HCT116 (cell line): ENCODE measurements around the gene TMEM121. TPM values are rescaled to one million over a fixed set of nuclear protein-coding genes. Genes with fewer than 3 reads are reported as not detected.
A peak's percentile ranks its signal among the peaks of the same experiment; 100 is the strongest.

Experiments
- ATAC-seq: fragments of 200-7000 bp; cut with Tn5 transposase; 2 replicates; pipeline ENCODE4 v1.9.1; 2020; ENCODE audit warnings: mild to moderate bottlenecking, moderate library complexity
- BruUV-seq: library from RNA; stranded (reverse); fragments of 400-500 nt; replicated peaks from 2 replicates; lab custom pipeline; 2021; lab: Mats Ljungman, UMichigan
- CTCF ChIA-PET: fragments of 300-600 bp; sonication (Branson Sonifier 250); formaldehyde crosslinking; loops from one replicate; lab custom pipeline; 2021; ENCODE audit warnings: antibody characterized with exemption; lab: Charles Lee
- POLR2A ChIA-PET: fragments of 300-600, 350-600 bp; sonication (Branson Sonifier 250); formaldehyde crosslinking; loops from one replicate; lab custom pipeline; 2021; ENCODE audit warnings: antibody characterized with exemption; lab: Charles Lee
- RAD21 ChIA-PET, 2 experiments: fragments of 300-600 bp; sonication (Branson Sonifier 250); formaldehyde crosslinking; loops; one replicate each; lab custom pipeline; 2023; ENCODE audit warnings: low total read pairs in 2 of 2; ENCODE audit not compliant: uncharacterized antibody in 2 of 2, unreplicated experiment in 2 of 2, low non-redundant PET in 1 of 2; lab: Charles Lee
- DNase-seq: peaks from one replicate; pipeline ENCODE4 v3.0.0-alpha.2; 2010; ENCODE audit warnings: low read depth, low spot score
- H2AFZ ChIP-seq: fragments of 200-600 bp; shearing (Covaris generic), sonication (generic); 2 replicates; pipeline ENCODE4 v1.6.1; 2017; ENCODE audit warnings: low read depth, mixed run types, mixed read lengths, antibody characterized with exemption, low read length; ENCODE audit not compliant: poor library complexity, severe bottlenecking
- H3K27ac ChIP-seq: 2 replicates; pipeline ENCODE4 v1.5.1; 2012; ENCODE audit warnings: low read depth, low read length
- H3K27me3 ChIP-seq: fragments of 200-600 bp; sonication (generic); 2 replicates; pipeline ENCODE4 v1.6.1; 2016; ENCODE audit warnings: mixed run types, low read length, mixed read lengths; ENCODE audit not compliant: insufficient read depth
- H3K36me3 ChIP-seq, 2 experiments: fragments of 200-500 bp in 1 of 2; fragments of 200-600 bp in 1 of 2; sonication (Bioruptor generic) in 1 of 2; sonication (generic) in 1 of 2; 2 replicates each; pipeline versions ENCODE4 v1.5.1 to v1.6.1; 2014 to 2016; ENCODE audit warnings: low read length in 2 of 2, inconsistent platforms in 1 of 2, mixed read lengths in 1 of 2, mixed run types in 1 of 2; ENCODE audit not compliant: insufficient read depth in 2 of 2, control insufficient read depth in 1 of 2
- H3K4me1 ChIP-seq, 2 experiments: fragments of 200-600 bp in 1 of 2; sonication (generic) in 1 of 2; 2 replicates each; pipeline versions ENCODE4 v1.5.1 to v1.6.1; 2012 to 2017; ENCODE audit warnings: low read length in 2 of 2, inconsistent platforms in 1 of 2, mild to moderate bottlenecking in 1 of 2, mixed read lengths in 1 of 2, mixed run types in 1 of 2, moderate library complexity in 1 of 2; ENCODE audit not compliant: insufficient read depth in 2 of 2, control insufficient read depth in 1 of 2
- H3K4me2 ChIP-seq: fragments of 200-600 bp; sonication (generic); 2 replicates; pipeline ENCODE4 v1.6.1; 2017; ENCODE audit warnings: mixed run types, low read length, mixed read lengths
- H3K4me3 ChIP-seq, 2 experiments: fragments of 200-600 bp in 1 of 2; sonication (generic) in 1 of 2; replicated peaks in 1 of 2; 2 replicates each; pipeline ENCODE4 v1.5.1; 2011 to 2016; ENCODE audit warnings: low read length in 2 of 2, control low read depth in 1 of 2, low read depth in 1 of 2, mild to moderate bottlenecking in 1 of 2, mixed read lengths in 1 of 2, mixed run types in 1 of 2
- H3K79me2 ChIP-seq: fragments of 200-600 bp; sonication (generic); 2 replicates; pipeline ENCODE4 v1.6.1; 2017; ENCODE audit warnings: mild to moderate bottlenecking, mixed run types, low read length, moderate library complexity, mixed read lengths; ENCODE audit not compliant: insufficient read depth
- H3K9ac ChIP-seq: fragments of 200-600 bp; sonication (generic); 2 replicates; pipeline ENCODE4 v1.6.1; 2016; ENCODE audit warnings: low read length, mixed read lengths
- H3K9me2 ChIP-seq: fragments of 200-600 bp; sonication (generic), shearing (Covaris generic); 2 replicates; pipeline ENCODE4 v1.6.1; 2017; ENCODE audit warnings: mixed run types, mild to moderate bottlenecking, moderate library complexity; ENCODE audit not compliant: insufficient read depth
- H3K9me3 ChIP-seq, 2 experiments: fragments of 200-500 bp in 1 of 2; fragments of 200-600 bp in 1 of 2; sonication (Bioruptor generic) in 1 of 2; sonication (generic) in 1 of 2; 2 replicates each; pipeline ENCODE4 v1.6.1; 2014 to 2017; ENCODE audit warnings: low read length in 2 of 2, mixed read lengths in 2 of 2, inconsistent platforms in 1 of 2, low read depth in 1 of 2, mild to moderate bottlenecking in 1 of 2, mixed run types in 1 of 2, moderate library complexity in 1 of 2; ENCODE audit not compliant: control insufficient read depth in 1 of 2, insufficient read depth in 1 of 2
- H4K20me1 ChIP-seq: fragments of 200-600 bp; sonication (generic), shearing (Covaris generic); 2 replicates; pipeline ENCODE4 v1.6.1; 2017; ENCODE audit warnings: mixed run types, mild to moderate bottlenecking, moderate library complexity; ENCODE audit not compliant: insufficient read depth
- CBX3 ChIP-seq: IDR thresholded peaks from 2 replicates; pipeline ENCODE4 v1.6.1; 2012; ENCODE audit warnings: low read depth
- FOSL1 ChIP-seq: IDR thresholded peaks from 2 replicates; pipeline ENCODE4 v1.6.1; 2012; ENCODE audit warnings: low read depth
- POLR2AphosphoS5 ChIP-seq: IDR thresholded peaks from 2 replicates; pipeline ENCODE4 v1.6.1; 2011; ENCODE audit warnings: mild to moderate bottlenecking, low read depth, low read length, moderate library complexity
- ZFX ChIP-seq: fragments of 450-650 bp; IDR thresholded peaks from 2 replicates; pipeline ENCODE4 v1.6.1; 2017
- intact Hi-C: fragments of 100-400 bp; cut with micrococcal nuclease; formaldehyde crosslinking; loops from 2 replicates; pipeline ENCODE4 v1.10.0; 2022
- total RNA-seq: library from RNA; stranded (reverse); gene quantifications from one replicate; pipeline ENCODE4 v1.2.1, GENCODE V29; 2021; ENCODE audit not compliant: unreplicated experiment
- TF ChIP-seq, protein P1 (sequence below): IDR thresholded peaks from 2 replicates; pipeline ENCODE4 v1.6.1; 2012

TMEM121 gene
- total RNA-seq, 1 experiment from 2014 or later: 5.5 TPM

GRCh38 chr14:105525326-105525725 is 1.1 kb upstream of the TMEM121 start:
- H3K4me1 ChIP-seq: peaks cover 8 to 23% of the 10 kb centered on the region in 2 experiments; a peak in 3 of 4 replicates
- no peak overlapping the region for H3K27ac ChIP-seq
- intact Hi-C loops: loop anchor here (5.0 kb wide), 1 partner anchor 33 kb away; the partner anchor contains the start of gene TEDC1
- peak overlapping the region; percentile 72; the same call in 1 of the 2 replicates for H3K4me2 ChIP-seq
- no peak overlapping the region for H3K9ac ChIP-seq
- ChIA-PET POLR2A (interaction anchor here (0.6 kb wide), 1 partner anchor 117 kb away, joined by 6 read pairs; no protein-coding TSS in a partner anchor), CTCF (no interaction called here), RAD21 (interaction anchor here in 1 of 2 experiments (0.6 kb wide), 1 partner anchor 36 kb away, joined by 3 read pairs; no protein-coding TSS in a partner anchor)
- no peaks in the 10 kb centered on the region for H3K9me2 ChIP-seq
- no peaks in the 10 kb centered on the region for H4K20me1 ChIP-seq
- no peak for DNase-seq
- no TSS peak for BruUV-seq
- no peak for ATAC-seq
- no peaks in the 10 kb centered on the region for H3K36me3 ChIP-seq
- H3K27me3 ChIP-seq: no peaks in the 10 kb centered on the region
- H3K9me3 ChIP-seq: no peaks in the 10 kb centered on the region
- no peaks in the 10 kb centered on the region for H3K79me2 ChIP-seq
- TF ChIP-seq POLR2AphosphoS5 (no peak), FOSL1 (no peak), CBX3 (no peak), ZFX (no peak)
- H2AFZ ChIP-seq: peak overlapping the region; percentile 54
- H3K4me3 ChIP-seq: no peak overlapping the region

- intact Hi-C loops: loop anchor here (5.0 kb wide), 1 partner anchor 35 kb away; the partner anchor contains the start of gene TEDC1
- ChIA-PET RAD21 (no interaction called here), POLR2A (no interaction called here), CTCF (interaction anchor here (1.1 kb wide), 1 partner anchor 156 kb away, joined by 3 read pairs; no protein-coding TSS in a partner anchor)
- no peaks in the 10 kb centered on the region for H3K9me3 ChIP-seq
- no peaks in the 10 kb centered on the region for H4K20me1 ChIP-seq
- no peaks in the 10 kb centered on the region for H3K27me3 ChIP-seq
- H3K4me1 ChIP-seq: peaks cover 8 to 23% of the 10 kb centered on the region in 2 experiments; a peak in 3 of 4 replicates
- DNase-seq (no peak), ATAC-seq (peak; percentile 5)
- no peaks in the 10 kb centered on the region for H3K9me2 ChIP-seq
- TF ChIP-seq, protein P1, sequence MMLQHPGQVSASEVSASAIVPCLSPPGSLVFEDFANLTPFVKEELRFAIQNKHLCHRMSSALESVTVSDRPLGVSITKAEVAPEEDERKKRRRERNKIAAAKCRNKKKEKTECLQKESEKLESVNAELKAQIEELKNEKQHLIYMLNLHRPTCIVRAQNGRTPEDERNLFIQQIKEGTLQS: no peak
- 0 out of 2 replicates have a peak, but pooled peaks have one; percentile 8 for TF ChIP-seq ZFX
- H3K36me3 ChIP-seq: no peaks in the 10 kb centered on the region
- no TSS peak for BruUV-seq
- H3K9ac ChIP-seq: peak overlapping the region; percentile 51
- H2AFZ ChIP-seq: no peak overlapping the region
- H3K4me2 ChIP-seq: peak overlapping the region; percentile 84
- peak overlapping the region; percentile 49; the same call in 1 of the 2 replicates for H3K27ac ChIP-seq
- H3K4me3 ChIP-seq: peak overlapping the region; percentile 49 to 62
- H3K79me2 ChIP-seq: no peaks in the 10 kb centered on the region
Observed at GRCh38 chr14:105526776-105527380, 495 bp downstream of the TMEM121 start.
